Upper lobe of left lung (tissue), 6 donors: ENCODE results near the gene MRNIP. TPM values are rescaled to one million over a fixed set of nuclear protein-coding genes. Genes with fewer than 3 reads are reported as not detected.

Experiments
- ATAC-seq, 2 donors: fragments of 200-7000 bp; cut with Tn5 transposase; one replicate each; pipeline ENCODE4 v1.9.1; 2022; ENCODE audit warnings: mild to moderate bottlenecking in 2 of 2, moderate library complexity in 2 of 2; ENCODE audit not compliant: low FRiP score in 2 of 2
- DNase-seq, 2 donors: peaks; one replicate each; pipeline ENCODE4 v3.0.0-alpha.2; 2019 to 2020
- H3K27ac ChIP-seq, 4 donors: fragments of 200-600 bp; sonication (generic); one replicate each; pipeline ENCODE4 v1.5.1; 2016 to 2019
- H3K27me3 ChIP-seq, 4 donors: fragments of 200-600 bp; sonication (generic); one replicate each; pipeline ENCODE4 v1.5.1; 2017 to 2019
- H3K36me3 ChIP-seq, 4 donors: fragments of 200-600 bp; sonication (generic); one replicate each; pipeline ENCODE4 v1.5.1; 2016 to 2019
- H3K4me1 ChIP-seq, 4 donors: fragments of 200-600 bp; sonication (generic); one replicate each; pipeline ENCODE4 v1.5.1; 2018 to 2019
- H3K4me3 ChIP-seq, 4 donors: fragments of 200-600 bp; sonication (generic); one replicate each; pipeline ENCODE4 v1.5.1; 2017 to 2019; ENCODE audit warnings: mild to moderate bottlenecking in 2 of 4, moderate library complexity in 1 of 4
- H3K9me3 ChIP-seq, 4 donors: fragments of 200-600 bp; sonication (generic); one replicate each; pipeline ENCODE4 v1.5.1; 2018 to 2019
- EP300 ChIP-seq, 4 donors: sonication (generic); formaldehyde crosslinking; IDR thresholded peaks; one replicate each; pipeline ENCODE4 v1.5.1; 2017; ENCODE audit warnings: antibody characterized with exemption in 4 of 4, control low read depth in 2 of 4
- POLR2A ChIP-seq, 4 donors: fragments of 450-650 bp; IDR thresholded peaks; one replicate each; pipeline ENCODE4 v1.5.1; 2016 to 2017; ENCODE audit warnings: antibody characterized with exemption in 4 of 4, mild to moderate bottlenecking in 2 of 4
- POLR2AphosphoS5 ChIP-seq, 2 donors: sonication (generic); formaldehyde crosslinking; IDR thresholded peaks; one replicate each; pipeline ENCODE4 v1.5.1; 2017; ENCODE audit warnings: antibody characterized with exemption in 2 of 2
- WGBS, 2 donors: methylation state at CpG; one replicate each; pipeline ENCODE4 v1.1.5; 2017 to 2018; 5-methylcytosine and 5-hydroxymethylcytosine counted together
- total RNA-seq, 6 donors: library from RNA; depleted of rRNA in 4 of 6; stranded (reverse); fragments of >200 nt in 4 of 6; gene quantifications; one replicate each; pipeline versions ENCODE4 v1.1.0 to v1.2.1, GENCODE V29; 2016 to 2021
- TF ChIP-seq, protein P1 (sequence below), 6 experiments: fragments of 450-650 bp in 4 of 6; fragments of 200-600 bp in 2 of 6; sonication (generic) in 2 of 6; IDR thresholded peaks; one replicate each; pipeline ENCODE4 v1.5.1; 2016 to 2019; ENCODE audit warnings: antibody characterized with exemption in 6 of 6
- donor health status: DM: no; HTN: no; CAD: no; lungs with moderate emphysema.
- donor health status: DM: no; HTN: yes; CAD: no; lungs with severe emphysema.

Gene MRNIP
- total RNA-seq, 6 donors from 2014 or later = 20.7 to 142 (median 33.2) TPM

DNA sequence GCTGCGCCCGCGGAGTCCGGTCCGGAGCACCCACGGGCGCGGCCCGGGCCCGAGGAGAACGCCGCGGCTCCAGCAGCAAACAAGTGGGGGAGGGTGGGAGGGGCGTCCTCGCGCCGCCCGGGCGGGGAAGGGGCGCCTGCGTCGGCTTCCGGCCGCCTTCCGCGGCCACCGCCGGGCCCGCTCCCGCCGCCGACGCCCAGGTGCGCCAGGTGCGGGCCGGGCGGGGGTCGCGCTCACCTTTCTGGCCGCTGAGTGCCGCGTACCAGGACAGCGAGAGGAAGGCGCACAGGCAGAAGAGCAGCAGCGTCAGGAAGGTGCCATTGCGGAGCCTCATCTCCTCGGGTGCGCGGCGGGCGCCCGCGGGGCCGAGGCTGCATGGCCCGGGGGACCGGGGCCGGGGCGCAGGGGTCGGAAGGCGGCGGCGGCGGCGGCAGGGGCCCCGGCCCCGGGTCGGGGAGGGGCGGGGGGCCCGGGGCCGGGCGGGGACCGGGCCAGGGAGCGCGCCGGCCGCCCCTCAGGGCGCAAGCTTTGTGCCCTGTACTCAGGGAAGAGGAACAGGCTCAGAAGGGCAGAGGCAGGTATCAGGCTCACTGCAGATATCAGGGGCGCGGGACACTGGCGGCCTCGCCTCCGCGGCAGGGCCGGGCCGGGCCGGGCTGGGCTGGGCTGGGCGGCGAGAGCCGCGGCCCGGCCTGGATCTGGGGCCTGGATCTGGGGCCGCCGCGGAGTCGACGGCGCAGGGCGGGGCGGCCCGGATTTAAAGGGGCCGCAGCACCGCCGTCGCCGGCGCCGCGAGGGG lies 52.2 kb downstream of the MRNIP start, which contains the start of gene MGAT4B:
Gene MGAT4B, minus strand, starts transcription at position 617 of the 799 bp plus-strand sequence. Its CDS starts 283 bp downstream, at position 334.
- peaks cover 0 to 2% (median 1%) of the 10 kb centered on the region in 4 donors for H3K36me3 ChIP-seq
- ATAC-seq (peak; percentile 90 to 94), DNase-seq (peak; percentile 79 to 95)
- H3K27me3 ChIP-seq = no peaks in the 10 kb centered on the region
- H3K4me1 ChIP-seq = peaks cover 37 to 56% (median 40%) of the 10 kb centered on the region in 4 donors
- TF ChIP-seq EP300 (IDR thresholded peaks at IDR 0.05) (no peak), POLR2AphosphoS5 (IDR thresholded peaks at IDR 0.05) (peak; percentile 18 to 59), POLR2A (IDR thresholded peaks at IDR 0.05) (peak in 3 of 4 donors; percentile 43 to 71 (median 51))
- TF ChIP-seq, protein P1, sequence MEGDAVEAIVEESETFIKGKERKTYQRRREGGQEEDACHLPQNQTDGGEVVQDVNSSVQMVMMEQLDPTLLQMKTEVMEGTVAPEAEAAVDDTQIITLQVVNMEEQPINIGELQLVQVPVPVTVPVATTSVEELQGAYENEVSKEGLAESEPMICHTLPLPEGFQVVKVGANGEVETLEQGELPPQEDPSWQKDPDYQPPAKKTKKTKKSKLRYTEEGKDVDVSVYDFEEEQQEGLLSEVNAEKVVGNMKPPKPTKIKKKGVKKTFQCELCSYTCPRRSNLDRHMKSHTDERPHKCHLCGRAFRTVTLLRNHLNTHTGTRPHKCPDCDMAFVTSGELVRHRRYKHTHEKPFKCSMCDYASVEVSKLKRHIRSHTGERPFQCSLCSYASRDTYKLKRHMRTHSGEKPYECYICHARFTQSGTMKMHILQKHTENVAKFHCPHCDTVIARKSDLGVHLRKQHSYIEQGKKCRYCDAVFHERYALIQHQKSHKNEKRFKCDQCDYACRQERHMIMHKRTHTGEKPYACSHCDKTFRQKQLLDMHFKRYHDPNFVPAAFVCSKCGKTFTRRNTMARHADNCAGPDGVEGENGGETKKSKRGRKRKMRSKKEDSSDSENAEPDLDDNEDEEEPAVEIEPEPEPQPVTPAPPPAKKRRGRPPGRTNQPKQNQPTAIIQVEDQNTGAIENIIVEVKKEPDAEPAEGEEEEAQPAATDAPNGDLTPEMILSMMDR (IDR thresholded peaks at IDR 0.05) = peak in 1 of 6 experiments; percentile 31
- peak within 1 kb of the TSS; percentile 90 to 97 (median 94) for H3K27ac ChIP-seq
- WGBS, 2 donors = 0 to 1% methylated on average over 2 to 58 of the region's 108 CpGs
- H3K9me3 ChIP-seq = no peaks in the 10 kb centered on the region
- peak within 1 kb of the TSS; percentile 79 to 99 (median 88) for H3K4me3 ChIP-seq

DNA sequence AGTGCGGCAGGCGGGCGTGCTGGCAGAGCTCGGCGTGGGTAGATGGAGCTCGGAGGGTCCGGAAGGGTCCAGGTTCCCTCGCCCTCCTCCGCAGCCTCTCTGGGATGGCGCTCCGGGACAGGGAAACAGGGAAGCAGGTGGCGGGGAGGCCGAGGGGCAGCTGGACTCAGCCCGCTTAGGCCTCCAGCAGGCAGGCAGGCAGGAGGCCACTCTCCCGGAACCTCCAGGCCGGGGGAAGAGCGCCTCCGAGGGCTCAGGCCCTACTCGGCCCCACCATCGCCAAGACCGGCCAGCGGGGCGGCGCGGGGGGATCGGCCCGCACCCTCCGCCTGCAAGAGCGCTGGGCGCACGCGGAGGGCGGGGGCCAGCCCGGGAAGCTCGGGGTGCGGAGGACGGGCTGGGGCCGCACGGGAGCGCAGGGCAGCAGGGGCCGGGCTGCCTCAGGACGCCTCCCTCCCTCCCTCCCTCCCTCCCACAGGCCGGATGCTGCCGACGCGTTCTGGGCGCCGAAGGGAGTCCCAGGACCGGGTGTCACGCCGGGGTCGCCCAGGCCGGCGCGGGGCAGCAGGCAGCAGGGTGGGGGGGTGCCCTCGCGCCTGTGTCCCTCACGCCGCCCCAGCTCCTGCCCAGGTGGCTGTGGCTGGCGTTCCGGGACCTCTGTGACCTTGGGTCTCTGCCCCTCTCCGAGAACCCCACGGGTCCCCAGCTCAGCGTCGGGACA lies 52.9 kb downstream of the MRNIP start:
- DNase-seq = peak in 1 of 2 donors; percentile 91
- H3K9me3 ChIP-seq = no peaks in the 10 kb centered on the region
- peaks cover 37 to 58% (median 41%) of the 10 kb centered on the region in 4 donors for H3K4me1 ChIP-seq
- TF ChIP-seq POLR2AphosphoS5 (IDR thresholded peaks at IDR 0.05) (peak; percentile 4 to 34), POLR2A (IDR thresholded peaks at IDR 0.05) (peak in 1 of 4 donors; percentile 49)
- TF ChIP-seq, protein P1 (IDR thresholded peaks at IDR 0.05) = no peak
- peaks cover 0 to 9% (median 9%) of the 10 kb centered on the region in 4 donors for H3K36me3 ChIP-seq
- H3K27me3 ChIP-seq = no peaks in the 10 kb centered on the region
- peak overlapping the region; percentile 90 to 97 (median 94) for H3K27ac ChIP-seq
- 7% methylated on average over 19 of the region's 65 CpGs; no CpG with 5 or more reads in 1 of the 2 donors for WGBS, 2 donors
- peak; percentile 19 to 50 for ATAC-seq
- H3K4me3 ChIP-seq = peak overlapping the region; percentile 75 to 99 (median 86)

DNA sequence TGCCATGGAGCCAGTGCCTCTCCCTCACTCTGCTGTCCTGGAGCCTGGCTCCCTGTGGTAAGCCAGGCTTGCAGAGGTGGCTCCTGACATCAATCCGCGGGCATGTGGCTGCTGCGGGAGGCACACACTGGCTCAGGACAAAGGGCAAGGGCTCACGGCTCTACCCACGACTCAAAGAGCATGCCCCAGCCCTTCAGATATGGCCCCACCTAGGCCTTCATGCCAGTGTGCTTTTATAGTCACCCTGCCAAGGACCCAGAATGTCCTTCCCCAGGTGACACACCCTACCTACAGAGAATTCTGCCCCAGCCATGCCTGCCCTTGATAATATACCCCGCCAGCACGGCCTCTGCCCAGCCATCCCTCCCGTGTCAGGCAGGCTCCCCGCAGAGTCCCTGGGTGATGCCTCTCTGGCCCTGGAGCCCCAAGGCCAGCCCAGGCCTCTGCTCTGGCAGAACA lies 53.5 kb downstream of the MRNIP start:
- Histone ChIP-seq H3K27me3 (no peaks in the 10 kb centered on the region), H3K9me3 (no peaks in the 10 kb centered on the region), H3K36me3 (peaks cover 0 to 15% (median 14%) of the 10 kb centered on the region in 4 donors), H3K4me3 (peak overlapping the region; percentile 75 to 99 (median 86)), H3K27ac (peak overlapping the region; percentile 90 to 97 (median 94)), H3K4me1 (peaks cover 37 to 58% (median 41%) of the 10 kb centered on the region in 4 donors)
- TF ChIP-seq EP300 (IDR thresholded peaks at IDR 0.05) (no peak), POLR2A (IDR thresholded peaks at IDR 0.05) (no peak), POLR2AphosphoS5 (IDR thresholded peaks at IDR 0.05) (no peak)
- TF ChIP-seq, protein P1 (IDR thresholded peaks at IDR 0.05) = no peak
- peak in 1 of 2 donors; percentile 1 for ATAC-seq
- no peak for DNase-seq
- WGBS, 2 donors = 37 to 58% methylated on average over 5 to 9 of the region's 9 CpGs

DNA sequence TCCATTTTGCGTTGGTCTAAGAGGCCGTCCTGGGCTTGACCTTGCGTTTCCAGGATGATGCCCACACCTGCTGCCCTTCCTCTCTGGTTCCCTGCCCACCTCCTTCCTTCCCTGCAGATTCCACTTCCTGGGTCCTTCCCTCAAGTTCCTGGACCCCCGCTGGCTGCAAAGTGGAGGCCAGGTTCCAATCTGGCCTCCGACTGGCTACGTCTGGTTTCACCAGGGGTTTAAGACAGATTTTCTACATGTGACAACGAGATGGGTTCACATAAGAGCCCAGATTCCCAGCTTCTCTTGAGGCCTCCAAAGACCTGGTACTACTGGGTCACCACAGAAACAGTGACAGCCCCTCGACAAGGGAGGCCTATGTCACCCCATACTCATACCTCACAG lies 54.1 kb downstream of the MRNIP start:
- Histone ChIP-seq H3K4me3 (peak overlapping the region in 1 of 4 donors; percentile 99), H3K4me1 (peaks cover 37 to 58% (median 41%) of the 10 kb centered on the region in 4 donors), H3K9me3 (no peaks in the 10 kb centered on the region), H3K27ac (peak overlapping the region in 3 of 4 donors; percentile 12 to 97 (median 93)), H3K27me3 (no peaks in the 10 kb centered on the region), H3K36me3 (peaks cover 4 to 21% (median 19%) of the 10 kb centered on the region in 4 donors)
- TF ChIP-seq, protein P1 (IDR thresholded peaks at IDR 0.05) = no peak
- no peak for TF ChIP-seq POLR2A (IDR thresholded peaks at IDR 0.05)
- TF ChIP-seq EP300 (IDR thresholded peaks at IDR 0.05) = no peak
- no peak for TF ChIP-seq POLR2AphosphoS5 (IDR thresholded peaks at IDR 0.05)
- DNase-seq (no peak), ATAC-seq (no peak)
- 81 to 91% methylated on average over 6 to 8 of the region's 8 CpGs for WGBS, 2 donors
